Activated CD8-positive, alpha-beta T cell treated with anti-CD3 and anti-CD28 coated beads for 36 hours (primary cell): Measurements from ENCODE around the gene ATXN7L1. TPM values are rescaled to one million over a fixed set of nuclear protein-coding genes. Genes with fewer than 3 reads are reported as not detected.
"Not testable (repeated sequence)": the region's sequence is repeated elsewhere in the genome, so short reads cannot be mapped to it uniquely, and the experiment has no call there.

ENCODE experiments used
- ATAC-seq: fragments of 200-7000 bp; cut with Tn5 transposase; one replicate; pipeline ENCODE4 v1.10.0; 2021; ENCODE audit warnings: mild to moderate bottlenecking, moderate library complexity
- CTCF ChIA-PET: fragments of 350-600 bp; sonication (Branson Sonifier 250); formaldehyde crosslinking; loops from one replicate; lab custom pipeline; 2021; ENCODE audit warnings: antibody characterized with exemption; lab: Charles Lee
- POLR2A ChIA-PET: fragments of 350-600 bp; sonication (Branson Sonifier 250); formaldehyde crosslinking; loops from one replicate; lab custom pipeline; 2021; ENCODE audit warnings: antibody characterized with exemption; lab: Charles Lee
- DNase-seq: peaks from one replicate; pipeline ENCODE4 v3.0.0-alpha.2; 2020
- H3K27ac Mint-ChIP-seq: one replicate; pipeline ENCODE4 v1.8.0; 2021; ENCODE audit warnings: mild to moderate bottlenecking, mixed read lengths
- H3K27me3 Mint-ChIP-seq: one replicate; pipeline ENCODE4 v1.8.0; 2021; ENCODE audit warnings: mixed read lengths
- H3K36me3 Mint-ChIP-seq: one replicate; pipeline ENCODE4 v1.8.0; 2021; ENCODE audit warnings: low read depth, mixed read lengths
- H3K4me1 Mint-ChIP-seq: one replicate; pipeline ENCODE4 v1.8.0; 2021; ENCODE audit warnings: low read depth, mixed read lengths
- H3K4me3 Mint-ChIP-seq: one replicate; pipeline ENCODE4 v1.8.0; 2021; ENCODE audit warnings: mild to moderate bottlenecking, moderate library complexity, mixed read lengths
- H3K9me3 Mint-ChIP-seq: one replicate; pipeline ENCODE4 v1.8.0; 2021; ENCODE audit warnings: mixed read lengths
- intact Hi-C: fragments of 100-400 bp; cut with micrococcal nuclease; formaldehyde crosslinking; loops from one replicate; pipeline ENCODE4 v1.10.0; 2022
- total RNA-seq, 2 experiments: library from RNA; stranded (reverse); gene quantifications; one replicate each; pipeline ENCODE4 v1.2.3, GENCODE V29; 2021
- TF ChIP-seq, protein P1 (sequence below): fragments of 200-600 bp; IDR thresholded peaks from one replicate; pipeline ENCODE4 v1.8.0; 2022; ENCODE audit warnings: antibody characterized with exemption, mild to moderate bottlenecking

ATXN7L1 gene
- total RNA-seq, 2 experiments from 2014 or later = 4.8 to 5.3 TPM

DNA sequence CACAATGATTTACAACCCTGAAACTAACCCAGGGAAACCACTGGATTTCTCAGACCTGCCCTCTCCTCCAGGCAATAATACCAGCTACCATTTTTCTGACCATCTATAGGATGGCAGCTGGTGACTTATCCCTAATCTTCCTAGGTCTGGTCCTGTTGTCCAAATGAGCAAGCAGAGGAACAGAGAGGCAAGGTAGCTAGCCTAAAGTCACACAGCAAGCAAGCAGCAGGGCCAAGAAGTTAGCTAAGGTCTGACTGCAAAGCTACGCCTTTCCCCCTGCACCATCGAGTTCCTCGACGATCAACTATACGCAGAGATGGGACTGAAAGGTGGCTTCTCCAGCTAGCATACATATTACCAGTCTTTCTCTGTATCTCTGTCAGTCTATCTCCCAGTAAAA, 25.3 kb downstream of the ATXN7L1 start:
- ATAC-seq (no peak), DNase-seq (no peak)
- Mint-ChIP-seq H3K27me3 (no peaks in the 10 kb centered on the region), H3K9me3 (no peaks in the 10 kb centered on the region), H3K36me3 (peaks cover 5% of the 10 kb centered on the region), H3K4me1 (peaks cover 48% of the 10 kb centered on the region), H3K4me3 (no peak overlapping the region), H3K27ac (no peak overlapping the region)
- CTCF ChIA-PET = interaction anchor here (1.1 to 2.8 kb wide), 3 partner anchors 27 to 91 kb away, joined by 3 to 14 read pairs (median 5); partner anchors contain the start of gene ATXN7L1
- intact Hi-C loops = no loop called here
- TF ChIP-seq, protein P1, sequence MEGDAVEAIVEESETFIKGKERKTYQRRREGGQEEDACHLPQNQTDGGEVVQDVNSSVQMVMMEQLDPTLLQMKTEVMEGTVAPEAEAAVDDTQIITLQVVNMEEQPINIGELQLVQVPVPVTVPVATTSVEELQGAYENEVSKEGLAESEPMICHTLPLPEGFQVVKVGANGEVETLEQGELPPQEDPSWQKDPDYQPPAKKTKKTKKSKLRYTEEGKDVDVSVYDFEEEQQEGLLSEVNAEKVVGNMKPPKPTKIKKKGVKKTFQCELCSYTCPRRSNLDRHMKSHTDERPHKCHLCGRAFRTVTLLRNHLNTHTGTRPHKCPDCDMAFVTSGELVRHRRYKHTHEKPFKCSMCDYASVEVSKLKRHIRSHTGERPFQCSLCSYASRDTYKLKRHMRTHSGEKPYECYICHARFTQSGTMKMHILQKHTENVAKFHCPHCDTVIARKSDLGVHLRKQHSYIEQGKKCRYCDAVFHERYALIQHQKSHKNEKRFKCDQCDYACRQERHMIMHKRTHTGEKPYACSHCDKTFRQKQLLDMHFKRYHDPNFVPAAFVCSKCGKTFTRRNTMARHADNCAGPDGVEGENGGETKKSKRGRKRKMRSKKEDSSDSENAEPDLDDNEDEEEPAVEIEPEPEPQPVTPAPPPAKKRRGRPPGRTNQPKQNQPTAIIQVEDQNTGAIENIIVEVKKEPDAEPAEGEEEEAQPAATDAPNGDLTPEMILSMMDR = no peak
- POLR2A ChIA-PET = interaction anchor here (0.6 to 1.3 kb wide), 2 partner anchors 10 to 67 kb away, joined by 3 to 4 read pairs; no protein-coding TSS in a partner anchor

DNA sequence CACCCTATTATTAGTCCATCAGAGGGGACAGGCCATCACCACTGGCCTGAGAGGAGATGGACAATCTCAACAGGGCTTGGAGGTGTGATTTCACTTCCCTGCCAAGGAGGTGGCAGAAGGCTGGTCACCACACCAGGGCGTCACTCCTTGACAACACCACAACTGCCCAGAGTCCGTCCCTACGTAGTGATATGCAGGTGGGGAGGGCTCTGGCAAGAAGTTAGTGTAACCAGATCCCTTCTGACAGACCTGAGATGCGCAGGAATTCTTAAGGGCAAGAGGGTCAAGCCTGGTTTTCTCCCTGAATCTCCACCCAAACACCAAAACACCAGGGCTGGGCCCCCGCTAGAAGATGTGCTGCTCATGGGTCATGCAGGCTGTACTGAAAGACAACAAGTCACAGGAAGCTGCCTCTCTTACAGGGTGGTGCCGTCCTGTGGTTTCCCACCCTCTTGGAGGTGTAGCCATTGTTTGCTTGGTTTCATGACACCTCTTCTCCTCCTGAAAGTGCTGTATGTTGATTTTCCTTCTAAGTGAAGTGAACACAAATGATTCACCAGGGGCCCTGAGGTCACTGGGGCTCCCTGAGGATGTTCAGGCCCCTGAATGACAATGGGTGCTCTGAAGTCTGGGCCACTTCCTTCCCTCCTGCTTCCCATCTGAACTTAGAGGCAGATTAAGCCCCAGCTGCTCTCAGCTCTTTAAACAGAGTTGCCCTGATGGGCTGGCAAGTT, 27.1 kb downstream of the ATXN7L1 start:
- ATAC-seq (peak; percentile 97), DNase-seq (peak; percentile 91)
- intact Hi-C loops = loop anchor here (2.0 kb wide), 1 partner anchor 40 kb away; no protein-coding TSS in a partner anchor
- H3K9me3 Mint-ChIP-seq = peaks cover 3% of the 10 kb centered on the region
- POLR2A ChIA-PET = interaction anchor here (1.1 kb wide), 1 partner anchor 576 kb away, joined by 3 read pairs; no protein-coding TSS in a partner anchor
- H3K4me3 Mint-ChIP-seq = no peak overlapping the region
- H3K27me3 Mint-ChIP-seq = no peaks in the 10 kb centered on the region
- CTCF ChIA-PET = interaction anchor here (0.8 to 2.8 kb wide), 11 partner anchors 8 to 160 kb away, joined by 3 to 14 read pairs (median 3); partner anchors contain the start of gene ATXN7L1
- TF ChIP-seq, protein P1 = no peak
- peaks cover 9% of the 10 kb centered on the region for H3K36me3 Mint-ChIP-seq
- H3K4me1 Mint-ChIP-seq = peaks cover 51% of the 10 kb centered on the region
- peak overlapping the region; percentile 79 for H3K27ac Mint-ChIP-seq

DNA sequence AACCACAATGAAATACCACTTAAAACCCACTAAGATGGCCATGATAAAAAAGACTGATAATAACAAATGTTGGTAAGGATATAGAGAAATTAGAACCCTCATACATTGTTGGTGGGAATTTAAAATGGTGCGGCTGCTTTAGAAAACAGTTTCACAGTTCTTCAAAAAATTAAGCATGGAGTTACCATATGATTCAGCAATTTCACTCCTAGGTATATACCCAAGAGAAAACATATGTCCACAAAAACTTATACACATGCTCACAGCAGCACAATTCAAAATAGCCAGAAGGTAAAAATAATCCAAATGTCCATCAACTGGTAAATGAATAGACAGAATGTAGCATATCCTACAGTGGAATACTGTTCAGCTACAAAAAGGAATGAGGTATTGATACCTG, 30.0 kb downstream of the ATXN7L1 start:
- Mint-ChIP-seq H3K4me3 (no peak overlapping the region), H3K4me1 (peaks cover 37% of the 10 kb centered on the region), H3K27ac (no peak overlapping the region), H3K9me3 (peaks cover 5% of the 10 kb centered on the region), H3K36me3 (peaks cover 9% of the 10 kb centered on the region), H3K27me3 (no peaks in the 10 kb centered on the region)
- no peak for DNase-seq
- POLR2A ChIA-PET = no interaction called here
- ATAC-seq = no peak
- CTCF ChIA-PET = no interaction called here
- TF ChIP-seq, protein P1 = no peak
- intact Hi-C loops = no loop called here

DNA sequence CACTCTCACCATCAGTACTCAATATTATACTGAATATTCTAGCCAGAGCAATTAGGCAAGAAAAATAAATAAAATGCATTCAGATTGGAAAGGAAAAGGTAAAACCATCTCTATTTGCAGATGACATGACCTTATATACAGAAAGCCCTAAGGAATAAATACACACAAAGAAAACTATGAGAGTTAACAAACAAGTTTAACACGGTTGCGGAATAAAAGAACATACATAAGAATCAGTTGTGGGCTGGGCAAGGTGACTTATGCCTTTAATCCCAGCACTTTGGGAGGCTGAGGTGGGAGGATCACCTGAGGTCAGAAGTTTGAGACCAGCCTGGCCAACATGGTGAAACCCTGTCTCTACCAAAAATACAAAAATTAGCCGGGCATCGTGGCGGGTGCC, 31.7 kb downstream of the ATXN7L1 start:
- ATAC-seq, H3K4me3 Mint-ChIP-seq, DNase-seq, H3K36me3 Mint-ChIP-seq, CTCF ChIA-PET, intact Hi-C loops, H3K27me3 Mint-ChIP-seq, POLR2A ChIA-PET, H3K27ac Mint-ChIP-seq, H3K9me3 Mint-ChIP-seq: not testable (repeated sequence)
- peaks cover 20% of the 10 kb centered on the region for H3K4me1 Mint-ChIP-seq

DNA sequence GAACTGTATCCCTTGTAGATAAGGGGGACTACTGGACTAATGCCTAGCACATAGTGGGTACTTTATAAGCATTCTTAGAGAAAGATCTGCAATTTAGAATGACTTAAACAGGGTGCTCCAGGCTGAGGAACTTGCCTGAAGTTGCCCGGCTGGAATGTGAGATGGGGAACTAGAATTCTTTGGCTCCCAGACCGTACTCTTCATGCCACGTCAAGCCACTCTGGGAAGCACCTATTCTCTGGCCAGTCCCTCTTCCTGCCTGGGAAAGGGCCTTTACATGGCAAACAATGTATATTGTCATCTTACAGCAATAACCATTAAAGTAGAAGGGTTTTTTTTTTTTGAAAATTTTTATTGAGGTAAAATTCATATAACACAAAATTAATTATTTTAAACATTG, 34.5 kb downstream of the ATXN7L1 start:
- no peak for ATAC-seq
- peaks cover 4% of the 10 kb centered on the region for H3K36me3 Mint-ChIP-seq
- H3K4me1 Mint-ChIP-seq = peaks cover 3% of the 10 kb centered on the region
- H3K27ac Mint-ChIP-seq = no peak overlapping the region
- no peak for DNase-seq
- no peak overlapping the region for H3K4me3 Mint-ChIP-seq
- TF ChIP-seq, protein P1 = no peak
- intact Hi-C loops = no loop called here
- POLR2A ChIA-PET = no interaction called here
- CTCF ChIA-PET = no interaction called here
- H3K27me3 Mint-ChIP-seq = no peaks in the 10 kb centered on the region
- H3K9me3 Mint-ChIP-seq = peaks cover 5% of the 10 kb centered on the region
